ENCODE data around the gene ITFG2. TPM values are rescaled to one million over a fixed set of nuclear protein-coding genes. Genes with fewer than 3 reads are reported as not detected.

The ITFG2 gene
- total RNA-seq, 1 donor from 2014 or later = 17.9 TPM

DNA sequence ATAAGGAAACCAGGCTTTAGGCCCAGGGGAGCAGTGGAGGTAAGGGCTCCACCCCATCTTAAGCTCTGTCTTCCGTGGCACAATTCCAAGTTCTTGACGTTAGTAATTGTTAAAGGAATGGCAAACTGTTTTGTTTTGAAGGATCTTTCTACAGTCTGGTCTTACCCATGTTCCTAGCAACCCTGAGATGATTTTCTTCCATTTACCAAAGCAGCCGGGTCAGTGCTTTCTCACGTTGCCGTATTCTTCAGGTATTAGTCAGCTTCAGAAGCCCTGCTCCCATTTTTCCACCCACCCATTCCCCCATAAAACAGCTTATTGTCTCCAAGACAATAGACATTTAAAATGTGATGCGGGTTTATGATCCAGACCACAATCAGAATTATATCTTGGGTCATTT, 12.1 kb downstream of the ITFG2 start:
- Mint-ChIP-seq H3K9me3 (ENCODE audit: low read depth) (no peaks in the 10 kb centered on the region), H3K27ac (ENCODE audit: unreplicated experiment) (no peak overlapping the region), H3K27me3 (ENCODE audit: low read depth) (no peaks in the 10 kb centered on the region), H3K36me3 (ENCODE audit: low read depth) (peaks cover 53% of the 10 kb centered on the region), H3K4me1 (ENCODE audit: low read depth) (no peaks in the 10 kb centered on the region), H3K4me3 (ENCODE audit: unreplicated experiment) (no peak overlapping the region)
- TF ChIP-seq, protein P1, sequence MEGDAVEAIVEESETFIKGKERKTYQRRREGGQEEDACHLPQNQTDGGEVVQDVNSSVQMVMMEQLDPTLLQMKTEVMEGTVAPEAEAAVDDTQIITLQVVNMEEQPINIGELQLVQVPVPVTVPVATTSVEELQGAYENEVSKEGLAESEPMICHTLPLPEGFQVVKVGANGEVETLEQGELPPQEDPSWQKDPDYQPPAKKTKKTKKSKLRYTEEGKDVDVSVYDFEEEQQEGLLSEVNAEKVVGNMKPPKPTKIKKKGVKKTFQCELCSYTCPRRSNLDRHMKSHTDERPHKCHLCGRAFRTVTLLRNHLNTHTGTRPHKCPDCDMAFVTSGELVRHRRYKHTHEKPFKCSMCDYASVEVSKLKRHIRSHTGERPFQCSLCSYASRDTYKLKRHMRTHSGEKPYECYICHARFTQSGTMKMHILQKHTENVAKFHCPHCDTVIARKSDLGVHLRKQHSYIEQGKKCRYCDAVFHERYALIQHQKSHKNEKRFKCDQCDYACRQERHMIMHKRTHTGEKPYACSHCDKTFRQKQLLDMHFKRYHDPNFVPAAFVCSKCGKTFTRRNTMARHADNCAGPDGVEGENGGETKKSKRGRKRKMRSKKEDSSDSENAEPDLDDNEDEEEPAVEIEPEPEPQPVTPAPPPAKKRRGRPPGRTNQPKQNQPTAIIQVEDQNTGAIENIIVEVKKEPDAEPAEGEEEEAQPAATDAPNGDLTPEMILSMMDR (IDR thresholded peaks at IDR 0.05) = no peak
- DNase-seq (ENCODE audit: low spot score) = no peak

DNA sequence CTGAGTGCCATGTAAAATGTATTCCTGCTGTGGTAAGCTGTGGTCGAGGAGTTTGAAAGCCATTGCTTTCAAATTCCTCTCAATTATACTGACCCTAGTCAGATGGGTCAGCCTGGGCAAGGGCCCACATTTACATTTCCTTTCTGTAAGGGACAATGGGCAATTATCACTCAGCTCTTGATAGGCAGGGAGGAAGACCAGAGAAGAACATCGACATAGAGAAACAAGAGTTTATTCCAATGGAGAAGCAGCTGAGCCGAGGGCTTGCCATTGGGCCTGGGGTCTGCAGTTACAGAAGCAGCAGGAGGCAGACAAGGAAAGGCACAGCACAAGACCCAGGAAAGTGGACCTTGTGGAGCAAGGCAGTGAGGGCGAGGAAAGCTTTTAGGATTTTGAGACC, 12.7 kb downstream of the ITFG2 start:
- Mint-ChIP-seq H3K4me1 (ENCODE audit: low read depth) (no peaks in the 10 kb centered on the region), H3K27ac (ENCODE audit: unreplicated experiment) (no peak overlapping the region)
- TF ChIP-seq, protein P1 (IDR thresholded peaks at IDR 0.05) = no peak

DNA sequence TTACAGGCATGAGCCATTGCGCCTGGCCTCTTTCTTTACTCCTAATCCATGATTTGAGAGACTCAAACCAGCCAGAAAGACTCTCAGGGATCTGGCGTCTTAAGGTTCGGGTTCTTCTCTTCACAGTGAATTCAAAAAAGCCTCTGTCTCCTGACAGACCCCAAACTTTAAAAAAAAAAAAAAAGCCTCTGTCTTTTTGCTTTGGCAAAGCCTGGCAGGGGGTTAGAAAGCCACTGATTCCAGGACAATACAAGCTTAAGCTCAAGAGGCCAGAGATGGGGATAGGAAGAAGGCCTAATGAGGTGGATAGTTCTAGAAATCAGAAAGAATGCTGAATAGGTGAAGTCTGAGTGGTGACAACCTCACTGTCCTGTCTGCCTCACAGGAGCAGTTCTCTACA, 13.6 kb downstream of the ITFG2 start:
- Mint-ChIP-seq H3K4me1 (ENCODE audit: low read depth) (no peaks in the 10 kb centered on the region), H3K36me3 (ENCODE audit: low read depth) (peaks cover 51% of the 10 kb centered on the region), H3K27me3 (ENCODE audit: low read depth) (no peaks in the 10 kb centered on the region), H3K4me3 (ENCODE audit: unreplicated experiment) (no peak overlapping the region), H3K9me3 (ENCODE audit: low read depth) (no peaks in the 10 kb centered on the region), H3K27ac (ENCODE audit: unreplicated experiment) (no peak overlapping the region)
- TF ChIP-seq, protein P1 (IDR thresholded peaks at IDR 0.05) = no peak
- DNase-seq (ENCODE audit: low spot score) = no peak

More for the DNA sequence above, 12.7 kb downstream of the ITFG2 start:
- no peaks in the 10 kb centered on the region for H3K27me3 Mint-ChIP-seq (ENCODE audit: low read depth)
- DNase-seq (ENCODE audit: low spot score) = no peak
- no peaks in the 10 kb centered on the region for H3K9me3 Mint-ChIP-seq (ENCODE audit: low read depth)
- no peak overlapping the region for H3K4me3 Mint-ChIP-seq (ENCODE audit: unreplicated experiment)
- H3K36me3 Mint-ChIP-seq (ENCODE audit: low read depth) = peaks cover 51% of the 10 kb centered on the region

DNA sequence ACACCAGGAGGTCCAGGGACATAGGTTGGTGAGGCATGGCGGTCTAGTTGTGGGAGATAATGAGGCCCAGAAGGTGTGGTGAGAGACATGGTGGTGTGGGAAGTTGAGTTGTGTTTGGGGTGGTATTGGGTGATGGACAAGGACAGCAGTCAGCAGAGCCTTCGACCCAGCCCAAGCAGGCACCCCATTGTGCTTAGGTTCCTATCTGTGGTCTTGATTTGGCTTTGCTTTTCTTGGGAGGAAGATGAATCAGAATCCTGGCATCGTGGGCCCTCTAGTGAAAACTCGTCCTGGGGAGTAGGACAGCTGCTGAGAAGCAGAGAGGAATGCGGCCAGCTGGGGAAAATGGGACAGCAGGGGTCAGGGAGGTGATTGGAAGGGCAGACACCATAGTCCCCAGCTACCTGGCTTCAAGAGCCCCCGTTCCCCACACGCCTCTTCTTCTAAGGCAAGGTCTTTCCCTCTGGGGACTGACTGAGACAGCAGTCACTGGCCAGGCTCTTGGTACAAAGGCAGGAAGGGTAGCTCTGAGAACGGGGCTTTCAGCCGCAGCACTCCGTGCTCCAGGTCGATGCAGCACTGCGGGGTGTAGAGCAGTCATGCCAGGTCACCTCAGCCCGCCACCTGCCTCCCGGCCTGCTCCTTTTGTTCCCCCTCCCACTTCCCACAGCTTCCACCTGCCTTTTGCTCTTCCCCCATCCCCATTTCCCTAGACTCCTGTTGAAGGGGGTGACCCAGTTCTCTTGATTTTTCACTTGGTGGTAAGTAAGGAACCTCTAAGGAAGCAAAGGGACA, 14.4 kb downstream of the ITFG2 start:
- H3K27ac Mint-ChIP-seq (ENCODE audit: unreplicated experiment) = no peak overlapping the region
- H3K27me3 Mint-ChIP-seq (ENCODE audit: low read depth) = no peaks in the 10 kb centered on the region
- TF ChIP-seq, protein P1 (IDR thresholded peaks at IDR 0.05) = no peak
- H3K4me1 Mint-ChIP-seq (ENCODE audit: low read depth) = no peaks in the 10 kb centered on the region
- no peak overlapping the region for H3K4me3 Mint-ChIP-seq (ENCODE audit: unreplicated experiment)
- H3K9me3 Mint-ChIP-seq (ENCODE audit: low read depth) = no peaks in the 10 kb centered on the region
- no peak for DNase-seq (ENCODE audit: low spot score)
- peaks cover 48% of the 10 kb centered on the region for H3K36me3 Mint-ChIP-seq (ENCODE audit: low read depth)

DNA sequence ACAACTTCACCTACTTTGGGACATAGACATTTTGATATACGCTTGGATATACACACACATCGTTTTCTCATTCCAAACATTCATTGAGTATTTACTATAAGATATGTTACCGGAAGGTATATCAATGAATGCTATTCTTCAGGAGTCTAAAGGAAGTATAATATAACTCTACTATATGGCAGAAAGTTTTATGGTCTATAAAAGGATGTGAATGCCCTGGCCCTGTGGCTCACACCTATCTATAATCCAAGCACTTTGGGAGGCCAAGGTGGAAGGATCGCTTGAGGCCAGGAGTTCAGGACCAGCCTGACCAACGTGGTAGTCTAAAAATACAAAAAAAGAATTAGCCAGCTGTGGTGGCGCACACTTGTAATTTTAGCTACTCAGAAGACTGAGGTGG, 16.8 kb downstream of the ITFG2 start:
- Mint-ChIP-seq H3K4me1 (ENCODE audit: low read depth) (peaks cover 12% of the 10 kb centered on the region), H3K27ac (ENCODE audit: unreplicated experiment) (no peak overlapping the region), H3K27me3 (ENCODE audit: low read depth) (no peaks in the 10 kb centered on the region), H3K4me3 (ENCODE audit: unreplicated experiment) (no peak overlapping the region), H3K9me3 (ENCODE audit: low read depth) (no peaks in the 10 kb centered on the region), H3K36me3 (ENCODE audit: low read depth) (peaks cover 32% of the 10 kb centered on the region)
- TF ChIP-seq, protein P1 (IDR thresholded peaks at IDR 0.05) = no peak
- DNase-seq (ENCODE audit: low spot score) = no peak

Data from chondrocyte (in vitro differentiated cells).